Measurements from ENCODE around the gene LMLN. TPM values are rescaled to one million over a fixed set of nuclear protein-coding genes. Genes with fewer than 3 reads are reported as not detected.

The LMLN gene
- total and polyA plus RNA-seq, 2 of the 8 experiments (the other 6 are each of a cell fraction or from before 2014, with no cell fraction given) = 3.9 to 5.0 TPM

GRCh38 chr3:197952440-197952839, 7.6 kb upstream of the LMLN start:
- CTCF ChIA-PET (ENCODE audit: partially characterized antibody) = interaction anchor here (1.7 to 2.0 kb wide), 2 partner anchors 9 to 10 kb away, joined by 4 to 5 read pairs; no protein-coding TSS in a partner anchor
- H4K20me1 ChIP-seq (replicated peaks in 1 of 2; ENCODE audit: control insufficient read depth in 1 of 2, insufficient read depth in 2 of 2, low read length in 2 of 2) = peaks cover 5 to 14% of the 10 kb centered on the region in 2 experiments
- no peak for FAIRE-seq

More at GRCh38 chr3:197952440-197952839, 7.6 kb upstream of the LMLN start:
- peak overlapping the region in 1 of 2 experiments; percentile 58; a peak in 3 of 4 replicates for H3K4me2 ChIP-seq (ENCODE audit: insufficient read depth in 1 of 2, low read depth in 2 of 2, low read length in 2 of 2)
- no peak overlapping the region for H3K56ac ChIP-seq (replicated peaks; ENCODE audit: insufficient read length, low read depth, low read length)
- peaks cover 0 to 8% (median 4%) of the 10 kb centered on the region in 4 experiments; a peak in 5 of 7 replicates for H3K4me1 ChIP-seq (replicated peaks in 1 of 4; ENCODE audit: control insufficient read depth in 3 of 4, insufficient read depth in 4 of 4, low read length in 3 of 4)
- H3K27me3 ChIP-seq (replicated peaks in 1 of 4; ENCODE audit: control insufficient read depth in 3 of 4, extremely low read depth in 1 of 4, insufficient read depth in 3 of 4, low read length in 3 of 4) = no peaks in the 10 kb centered on the region
- no peak overlapping the region for H2BK15ac ChIP-seq (ENCODE audit: low read length)
- H2AK5ac ChIP-seq (ENCODE audit: low read depth, low read length) = no peak overlapping the region
- H4K91ac ChIP-seq (replicated peaks; ENCODE audit: insufficient read length, low read length) = no peak overlapping the region
- no peak overlapping the region; the same call in 1 of the 2 replicates for H4K8ac ChIP-seq (ENCODE audit: extremely low read depth, insufficient read depth, low read length)
- POLR2A ChIA-PET (ENCODE audit: partially characterized antibody) = interaction anchor here (0.6 to 5.3 kb wide), 9 partner anchors 8 to 121 kb away, joined by 3 to 69 read pairs (median 6); partner anchors contain the start of gene LMLN
- H2BK5ac ChIP-seq (ENCODE audit: low read depth, low read length) = no peak overlapping the region
- H3K14ac ChIP-seq (ENCODE audit: insufficient read length) = no peak overlapping the region
- peaks cover 29 to 58% (median 48%) of the 10 kb centered on the region in 4 experiments for H3K36me3 ChIP-seq (ENCODE audit: control insufficient read depth in 2 of 4, insufficient read depth in 4 of 4, low read length in 3 of 4)
- H3K79me2 ChIP-seq (ENCODE audit: control insufficient read depth in 1 of 2, insufficient read depth in 2 of 2, low read length in 2 of 2) = peaks cover 7 to 38% of the 10 kb centered on the region in 2 experiments
- H3K23ac ChIP-seq (ENCODE audit: insufficient read length) = no peak overlapping the region
- H4K5ac ChIP-seq (ENCODE audit: insufficient read length, low read depth, low read length) = no peak overlapping the region
- H3K23me2 ChIP-seq (ENCODE audit: low read depth, low read length) = no peaks in the 10 kb centered on the region; the same call in none of the 2 replicates
- H3K27ac ChIP-seq (ENCODE audit: low read depth, low read length) = no peak overlapping the region
- no peak overlapping the region for H3K18ac ChIP-seq (ENCODE audit: extremely low read depth, low read length)
- H2BK20ac ChIP-seq (ENCODE audit: low read length) = no peak overlapping the region
- H3K9ac ChIP-seq (replicated peaks in 1 of 4; ENCODE audit: extremely low read depth in 1 of 4, low read depth in 3 of 4, low read length in 3 of 4) = peak overlapping the region in 1 of 4 experiments; percentile 47; a peak in 1 of 7 replicates
- DNase-seq (ENCODE audit: low read depth in 1 of 2, low spot score in 2 of 2) = no peak
- H3K9me3 ChIP-seq (ENCODE audit: insufficient read depth in 2 of 2, low read depth in 1 of 2, low read length in 1 of 2) = no peaks in the 10 kb centered on the region
- no peak overlapping the region for H3K4ac ChIP-seq (replicated peaks; ENCODE audit: insufficient read length, low read depth, low read length)
- no peak overlapping the region for H2BK120ac ChIP-seq (replicated peaks; ENCODE audit: low read depth, low read length)
- H2BK12ac ChIP-seq (ENCODE audit: low read depth, low read length) = no peak overlapping the region
- 94% methylated on average over 9 of the region's 9 CpGs; no CpG with 5 or more reads in 1 of the 2 experiments for WGBS, 2 experiments (ENCODE audit: extremely low coverage in 1 of 2, insufficient coverage in 1 of 2, insufficient read length in 1 of 2, insufficient replicate concordance in 2 of 2, low coverage in 1 of 2, low lambda C conversion rate in 2 of 2, missing lambda C conversion rate in 1 of 2)
- H3K4me3 ChIP-seq (ENCODE audit: extremely low read depth in 1 of 4, insufficient read depth in 2 of 4, low read depth in 3 of 4, low read length in 4 of 4) = 0 out of 8 replicates have a peak overlapping the region, but pooled peaks of 3 of the 4 experiments have one; percentile 9 to 96 (median 19)
- H2AFZ ChIP-seq (ENCODE audit: low read length) = no peak overlapping the region
- no peaks in the 10 kb centered on the region for H3K79me1 ChIP-seq (ENCODE audit: low read depth, low read length)
- no peak for TF ChIP-seq JUN (IDR thresholded peaks at IDR 0.05; ENCODE audit: low read depth, low read length)
- TF ChIP-seq BRCA1 (IDR thresholded peaks at IDR 0.05; ENCODE audit: low read depth, low read length) = no peak
- TF ChIP-seq POLR2A (IDR thresholded peaks at IDR 0.05; ENCODE audit: control extremely low read depth in 1 of 2, low read depth in 2 of 2, low read length in 2 of 2) = 0 out of 3 replicates have a peak, but pooled peaks of 1 of the 2 experiments have one; percentile 9
- no peak for TF ChIP-seq ASH2L (IDR thresholded peaks at IDR 0.05; ENCODE audit: low read length)
- no peak for TF ChIP-seq RAD21 (IDR thresholded peaks at IDR 0.05 in 1 of 2, conservative IDR thresholded peaks at IDR 0.05 in 1 of 2; ENCODE audit: low read depth in 2 of 2, low read length in 2 of 2)
- TF ChIP-seq POU5F1 (IDR thresholded peaks at IDR 0.05; ENCODE audit: low read depth, low read length) = no peak
- TF ChIP-seq RFX5 (IDR thresholded peaks at IDR 0.05; ENCODE audit: borderline replicate concordance, low read depth, low read length) = no peak
- TF ChIP-seq POLR2AphosphoS5 (IDR thresholded peaks at IDR 0.05; ENCODE audit: low read depth, low read length) = peak; percentile 31; the same call in 1 of the 2 replicates

Measured in H1 (cell line).